Immature natural killer cell (primary cell): ENCODE data around the gene KCND3. TPM values are rescaled to one million over a fixed set of nuclear protein-coding genes. Genes with fewer than 3 reads are reported as not detected.

Experiments
- DNase-seq, 3 donors: peaks; one replicate each; pipeline ENCODE4 v3.0.0; 2022; ENCODE audit warnings: mixed read lengths in 1 of 3
- H3K27ac Mint-ChIP-seq, 6 donors: one replicate each; pipeline ENCODE4 v1.8.0; 2020; ENCODE audit warnings: mixed read lengths in 6 of 6, mild to moderate bottlenecking in 5 of 6, inconsistent platforms in 4 of 6, moderate library complexity in 3 of 6
- H3K27me3 Mint-ChIP-seq, 3 donors: one replicate each; pipeline ENCODE4 v1.8.0; 2020 to 2021; ENCODE audit warnings: low read depth in 3 of 3, mild to moderate bottlenecking in 3 of 3, mixed read lengths in 3 of 3, moderate library complexity in 3 of 3, inconsistent platforms in 1 of 3
- H3K36me3 Mint-ChIP-seq, 3 donors: one replicate each; pipeline ENCODE4 v1.8.0; 2020; ENCODE audit warnings: mixed read lengths in 3 of 3, inconsistent platforms in 2 of 3, mild to moderate bottlenecking in 2 of 3
- H3K4me1 Mint-ChIP-seq, 2 donors: one replicate each; pipeline ENCODE4 v1.8.0; 2020; ENCODE audit warnings: inconsistent platforms in 2 of 2, mild to moderate bottlenecking in 2 of 2, mixed read lengths in 2 of 2, moderate library complexity in 1 of 2
- H3K4me3 Mint-ChIP-seq, 5 donors: one replicate each; pipeline ENCODE4 v1.8.0; 2020; ENCODE audit warnings: mild to moderate bottlenecking in 5 of 5, mixed read lengths in 5 of 5, inconsistent platforms in 3 of 5, moderate library complexity in 3 of 5
- H3K9me3 Mint-ChIP-seq, 6 donors: one replicate each; pipeline ENCODE4 v1.8.0; 2020; ENCODE audit warnings: mild to moderate bottlenecking in 6 of 6, mixed read lengths in 6 of 6, inconsistent platforms in 4 of 6, moderate library complexity in 3 of 6
- polyA plus RNA-seq, 3 donors: library from polyadenylated mRNA; unstranded; fragments of 300-500 nt; fragmentation: Illumina TruSeq; gene quantifications; one replicate each; pipeline ENCODE4 v1.2.3, GENCODE V29; 2021

Gene KCND3
- polyA plus RNA-seq, 3 donors from 2014 or later: 0.35 TPM; not detected in 2

- Mint-ChIP-seq H3K36me3 (peaks cover 0 to 3% (median 0%) of the 10 kb centered on the region in 3 donors), H3K4me1 (no peaks in the 10 kb centered on the region), H3K4me3 (no peak overlapping the region), H3K27ac (no peak overlapping the region), H3K27me3 (peaks cover 2 to 6% (median 4%) of the 10 kb centered on the region in 3 donors), H3K9me3 (no peaks in the 10 kb centered on the region)
- DNase-seq: no peak
Measured at GRCh38 chr1:111731956-111732355, 257.5 kb downstream of the KCND3 start.

GRCh38 chr1:111730706-111731105 lies 258.8 kb downstream of the KCND3 start:
- Mint-ChIP-seq H3K4me1 (no peaks in the 10 kb centered on the region), H3K36me3 (peaks cover 0 to 3% (median 0%) of the 10 kb centered on the region in 3 donors), H3K27me3 (peaks cover 2% of the 10 kb centered on the region in 3 donors), H3K4me3 (no peak overlapping the region), H3K9me3 (no peaks in the 10 kb centered on the region), H3K27ac (no peak overlapping the region)
- DNase-seq: no peak

GRCh38 chr1:111729946-111730681 lies 259.4 kb downstream of the KCND3 start:
- DNase-seq: no peak
- Mint-ChIP-seq H3K27ac (no peak overlapping the region), H3K9me3 (no peaks in the 10 kb centered on the region), H3K36me3 (peaks cover 0 to 3% (median 0%) of the 10 kb centered on the region in 3 donors), H3K4me1 (no peaks in the 10 kb centered on the region), H3K27me3 (peaks cover 2% of the 10 kb centered on the region in 3 donors), H3K4me3 (no peak overlapping the region)

GRCh38 chr1:111729271-111729921 lies 260.1 kb downstream of the KCND3 start:
- Mint-ChIP-seq H3K4me1 (no peaks in the 10 kb centered on the region), H3K4me3 (no peak overlapping the region), H3K27ac (no peak overlapping the region)

GRCh38 chr1:111727056-111727455 lies 262.4 kb downstream of the KCND3 start:
- DNase-seq: no peak

More at GRCh38 chr1:111729271-111729921, 260.1 kb downstream of the KCND3 start:
- peaks cover 0 to 3% (median 0%) of the 10 kb centered on the region in 3 donors for H3K36me3 Mint-ChIP-seq
- no peak for DNase-seq
- H3K27me3 Mint-ChIP-seq: peaks cover 2% of the 10 kb centered on the region in 3 donors
- no peaks in the 10 kb centered on the region for H3K9me3 Mint-ChIP-seq

GRCh38 chr1:111725192-111725591 lies 264.3 kb downstream of the KCND3 start:
- Mint-ChIP-seq H3K9me3 (no peaks in the 10 kb centered on the region), H3K27me3 (peaks cover 2 to 5% (median 4%) of the 10 kb centered on the region in 3 donors), H3K4me1 (peaks cover 0 to 2% of the 10 kb centered on the region in 2 donors), H3K36me3 (peaks cover 0 to 3% (median 0%) of the 10 kb centered on the region in 3 donors), H3K4me3 (no peak overlapping the region), H3K27ac (no peak overlapping the region)
- DNase-seq: no peak

More at GRCh38 chr1:111727056-111727455, 262.4 kb downstream of the KCND3 start:
- Mint-ChIP-seq H3K36me3 (peaks cover 0 to 3% (median 0%) of the 10 kb centered on the region in 3 donors), H3K27ac (no peak overlapping the region), H3K27me3 (peaks cover 0 to 2% (median 2%) of the 10 kb centered on the region in 3 donors), H3K4me1 (no peaks in the 10 kb centered on the region), H3K4me3 (no peak overlapping the region), H3K9me3 (no peaks in the 10 kb centered on the region)

GRCh38 chr1:111723871-111724270 lies 265.6 kb downstream of the KCND3 start:
- H3K4me3 Mint-ChIP-seq: no peak overlapping the region
- H3K4me1 Mint-ChIP-seq: peaks cover 0 to 2% of the 10 kb centered on the region in 2 donors
- H3K27me3 Mint-ChIP-seq: peaks cover 2 to 5% (median 3%) of the 10 kb centered on the region in 3 donors
- no peaks in the 10 kb centered on the region for H3K9me3 Mint-ChIP-seq
- no peaks in the 10 kb centered on the region for H3K36me3 Mint-ChIP-seq
- DNase-seq: no peak
- no peak overlapping the region for H3K27ac Mint-ChIP-seq

GRCh38 chr1:111723091-111723806 lies 266.2 kb downstream of the KCND3 start:
- no peak overlapping the region for H3K4me3 Mint-ChIP-seq
- no peaks in the 10 kb centered on the region for H3K9me3 Mint-ChIP-seq
- no peaks in the 10 kb centered on the region for H3K36me3 Mint-ChIP-seq
- DNase-seq: no peak
- peak overlapping the region in 4 of 6 donors; percentile 11 to 57 (median 46) for H3K27ac Mint-ChIP-seq
- peaks cover 0 to 2% of the 10 kb centered on the region in 2 donors for H3K4me1 Mint-ChIP-seq
- H3K27me3 Mint-ChIP-seq: peaks cover 2 to 5% (median 3%) of the 10 kb centered on the region in 3 donors

GRCh38 chr1:111720977-111721786 lies 268.3 kb downstream of the KCND3 start:
- H3K27me3 Mint-ChIP-seq: peaks cover 3 to 5% (median 4%) of the 10 kb centered on the region in 3 donors
- no peaks in the 10 kb centered on the region for H3K9me3 Mint-ChIP-seq
- no peak overlapping the region for H3K4me3 Mint-ChIP-seq
- H3K4me1 Mint-ChIP-seq: peaks cover 0 to 2% of the 10 kb centered on the region in 2 donors
- H3K27ac Mint-ChIP-seq: peak overlapping the region in 5 of 6 donors; percentile 28 to 72 (median 50)
- no peak for DNase-seq
- peaks cover 0 to 6% (median 5%) of the 10 kb centered on the region in 3 donors for H3K36me3 Mint-ChIP-seq

Other genes starting within 250 kb of the KCND3 start
- 10 to 100 TPM in 1 of 3 donors, 1 to 10 TPM in 2; 4.1 to 12.3 (median 7.2) TPM for gene DDX20, start 233.8 kb downstream of the KCND3 start, polyA plus RNA-seq